Occipital lobe (tissue), 2 donors: ENCODE data around the gene GPLD1. TPM values are rescaled to one million over a fixed set of nuclear protein-coding genes. Genes with fewer than 3 reads are reported as not detected.

ENCODE experiments used
- DNase-seq: peaks from one replicate; lab custom pipeline; 2025; lab: John Stamatoyannopoulos, UW
- total RNA-seq: library from RNA; depleted of rRNA; stranded (reverse); fragments of >200 nt; gene quantifications from one replicate; pipeline ENCODE4 v1.2.3, GENCODE V29; 2014

GPLD1 gene
- total RNA-seq, 1 donor from 2014 or later = 12.6 TPM

- DNase-seq = no peak
Observed at GRCh38 chr6:24501374-24501773, 12.0 kb upstream of the GPLD1 start.

DNA sequence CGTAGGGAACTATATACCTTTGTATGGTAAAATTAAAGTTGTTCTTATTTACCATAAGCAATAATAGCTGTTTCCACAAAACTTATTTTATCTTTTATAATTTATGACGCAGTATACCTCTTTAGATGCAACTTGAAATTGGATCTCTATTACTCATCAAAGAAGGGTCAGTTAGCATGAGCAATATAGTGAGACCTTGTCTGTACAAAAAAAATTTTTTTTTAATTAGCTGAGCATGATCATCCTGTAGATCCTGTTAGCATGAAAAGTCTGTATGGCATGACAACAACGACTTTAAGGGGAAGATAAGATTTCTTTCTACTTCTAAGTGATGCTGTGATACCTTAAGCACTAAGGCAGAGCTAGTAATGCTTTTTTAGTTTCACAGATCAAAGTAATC, 11.3 kb upstream of the GPLD1 start:
- no peak for DNase-seq

- no peak for DNase-seq
Observed at GRCh38 chr6:24497254-24497970, 8.0 kb upstream of the GPLD1 start.

DNA sequence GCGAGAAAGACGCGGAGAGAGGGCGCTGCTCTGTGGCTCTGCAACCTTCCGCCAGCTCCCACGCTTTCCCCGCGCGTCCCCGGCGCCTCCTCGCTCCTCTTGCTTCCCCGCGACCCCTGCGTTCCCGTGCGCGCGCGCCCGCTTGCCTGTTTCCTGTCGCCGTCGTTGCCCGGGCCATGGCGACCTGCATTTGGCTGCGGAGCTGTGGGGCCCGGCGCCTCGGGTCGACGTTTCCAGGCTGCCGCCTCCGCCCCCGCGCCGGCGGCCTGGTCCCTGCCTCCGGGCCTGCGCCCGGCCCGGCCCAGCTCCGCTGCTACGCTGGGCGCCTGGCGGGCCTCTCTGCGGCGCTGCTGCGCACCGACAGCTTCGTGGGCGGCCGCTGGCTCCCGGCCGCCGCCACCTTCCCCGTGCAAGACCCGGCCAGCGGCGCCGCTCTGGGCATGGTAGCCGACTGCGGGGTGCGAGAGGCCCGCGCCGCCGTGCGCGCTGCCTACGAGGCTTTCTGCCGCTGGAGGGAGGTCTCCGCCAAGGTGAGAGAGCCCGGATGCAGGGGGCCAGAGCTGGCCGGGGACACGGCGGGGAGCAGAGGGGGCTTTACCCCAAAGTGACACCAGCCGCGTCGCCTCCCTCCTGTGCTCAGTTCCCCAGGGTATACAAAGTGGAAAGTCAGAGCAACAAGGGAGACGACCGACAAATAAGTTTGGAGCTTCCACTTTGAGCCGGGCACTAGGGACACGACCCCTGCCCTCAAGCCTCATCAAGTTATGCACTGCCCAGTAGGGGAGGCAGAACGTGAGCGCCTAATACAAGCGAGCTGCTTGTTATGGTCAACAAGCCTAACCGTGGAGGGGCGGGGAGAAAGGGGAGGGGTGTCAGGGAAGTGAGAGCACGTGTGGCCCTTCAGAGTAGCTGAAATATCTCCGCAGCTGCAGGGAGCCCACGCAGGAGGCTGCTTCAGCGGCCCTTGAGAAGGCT, 5.7 kb upstream of the GPLD1 start, which contains the start of gene ALDH5A1:
Gene ALDH5A1, plus strand, starts transcription at position 149 of the 975 bp plus-strand sequence. Its CDS starts 28 bp downstream, at position 177.
- DNase-seq = peak; percentile 61

GRCh38 chr6:24493945-24494820, 4.8 kb upstream of the GPLD1 start:
- DNase-seq = no peak

- no peak for DNase-seq
Observed at GRCh38 chr6:24492475-24492874, 3.1 kb upstream of the GPLD1 start.

DNA sequence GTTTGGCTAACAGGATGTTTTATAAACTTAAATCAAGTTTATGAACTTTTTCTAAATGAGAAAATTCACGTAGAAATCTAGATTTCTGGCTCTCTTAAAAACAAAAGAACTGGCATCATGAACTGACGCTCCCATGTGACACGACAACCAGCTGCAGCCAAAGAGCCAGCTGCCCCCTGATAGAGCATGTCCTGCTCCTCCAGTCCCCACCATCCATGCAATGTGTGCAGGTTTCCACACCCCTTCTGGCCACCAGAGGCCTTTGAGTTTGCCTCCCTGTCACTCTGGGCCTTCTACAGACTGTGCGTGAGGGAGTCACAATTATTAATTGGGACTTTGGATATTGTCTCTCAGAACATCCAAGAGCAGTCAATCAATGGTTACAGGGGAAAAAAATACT, 1.6 kb upstream of the GPLD1 start:
- DNase-seq = no peak

GRCh38 chr6:24489881-24490280, 503 bp upstream of the GPLD1 start:
- no peak for DNase-seq

DNA sequence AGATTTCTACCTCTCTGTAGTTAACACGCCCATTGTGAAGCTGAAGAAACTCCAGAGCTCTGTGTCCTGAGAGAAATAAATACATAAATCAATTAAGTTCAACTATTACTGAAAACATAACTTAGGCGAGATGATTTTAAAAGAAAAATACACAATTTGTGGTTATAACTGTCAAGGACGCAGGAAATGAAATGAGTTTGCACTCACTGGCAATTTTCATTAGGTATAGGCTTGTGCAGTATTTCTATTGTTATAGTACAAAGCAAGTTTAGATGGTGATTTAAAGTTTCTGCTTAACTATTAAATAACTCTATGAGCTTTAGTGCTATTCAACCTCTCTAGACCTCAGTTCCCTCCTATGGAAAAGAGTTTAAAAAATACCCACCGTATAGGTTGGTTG, 3.3 kb downstream of the GPLD1 start:
- no peak for DNase-seq

DNA sequence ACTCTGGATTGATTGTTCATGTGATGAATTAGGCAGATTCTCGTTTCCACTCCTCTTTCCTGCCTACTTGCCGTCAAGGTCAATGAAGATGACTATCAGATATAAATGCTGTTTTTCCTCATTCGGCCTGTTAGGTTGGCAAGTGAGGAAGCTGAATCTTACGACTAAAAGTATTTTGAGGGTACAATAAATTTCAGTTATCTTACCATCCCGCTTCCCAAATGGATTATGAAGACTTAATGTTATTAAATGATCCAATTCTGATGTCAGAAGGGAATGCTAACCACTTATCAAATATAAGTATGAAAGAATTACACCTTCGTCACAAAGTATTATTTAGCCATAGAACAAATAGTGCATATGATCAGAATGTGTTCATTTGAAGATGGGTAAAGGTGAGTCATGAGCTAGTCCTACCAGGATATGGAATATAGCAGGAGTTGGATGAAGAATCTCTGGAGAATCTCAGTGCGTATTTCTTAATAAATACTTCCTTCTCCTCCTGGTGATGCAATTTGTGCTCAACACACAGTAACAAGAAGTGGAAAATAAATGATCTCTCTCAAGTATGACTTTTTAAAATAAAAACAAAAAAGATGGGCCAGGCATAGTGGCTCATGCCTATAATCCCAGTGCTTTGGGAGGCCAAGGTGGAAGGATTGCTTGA, 4.6 kb downstream of the GPLD1 start:
- no peak for DNase-seq

GRCh38 chr6:24481449-24481848, 7.9 kb downstream of the GPLD1 start:
- DNase-seq = no peak

DNA sequence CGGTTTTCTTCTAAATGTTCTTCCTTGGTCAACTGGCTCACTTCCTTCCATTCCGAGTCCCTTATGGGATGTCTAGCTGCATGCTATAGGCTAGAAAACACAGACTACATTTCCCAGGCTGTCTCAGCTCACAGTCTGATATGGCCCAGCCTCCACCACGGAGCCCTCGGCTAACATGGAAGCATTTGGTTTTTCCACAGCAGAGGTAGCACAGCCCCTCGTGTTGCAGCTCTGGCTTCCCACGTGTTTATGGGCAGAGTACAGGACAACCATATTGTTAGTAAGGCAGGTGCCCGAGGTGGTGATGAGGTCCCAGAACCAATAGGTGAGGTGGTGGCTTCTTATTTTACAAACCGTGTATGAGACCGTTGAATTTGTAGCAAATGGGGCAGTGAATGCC, 8.7 kb downstream of the GPLD1 start:
- DNase-seq = no peak

GRCh38 chr6:24478903-24479302, 10.5 kb downstream of the GPLD1 start:
- DNase-seq = no peak

DNA sequence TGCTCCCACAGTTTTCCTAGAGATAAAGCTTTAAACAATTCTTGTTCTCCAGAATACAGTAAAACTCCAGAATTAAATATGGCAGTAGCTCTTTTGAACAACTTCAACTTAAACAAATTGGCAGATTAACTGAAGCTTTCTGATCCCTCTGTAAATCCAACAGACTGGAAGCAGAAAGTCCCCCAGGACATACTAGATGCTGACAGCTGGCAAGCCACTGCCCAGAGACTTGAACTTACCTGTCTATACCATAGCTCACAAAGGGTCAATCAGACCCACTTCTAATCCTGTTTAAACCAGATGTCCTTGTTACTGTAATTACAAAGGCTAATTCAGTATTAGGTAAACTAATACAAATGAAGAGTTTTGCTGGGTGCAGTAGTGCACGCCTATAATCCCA, 12.3 kb downstream of the GPLD1 start:
- DNase-seq = no peak

DNA sequence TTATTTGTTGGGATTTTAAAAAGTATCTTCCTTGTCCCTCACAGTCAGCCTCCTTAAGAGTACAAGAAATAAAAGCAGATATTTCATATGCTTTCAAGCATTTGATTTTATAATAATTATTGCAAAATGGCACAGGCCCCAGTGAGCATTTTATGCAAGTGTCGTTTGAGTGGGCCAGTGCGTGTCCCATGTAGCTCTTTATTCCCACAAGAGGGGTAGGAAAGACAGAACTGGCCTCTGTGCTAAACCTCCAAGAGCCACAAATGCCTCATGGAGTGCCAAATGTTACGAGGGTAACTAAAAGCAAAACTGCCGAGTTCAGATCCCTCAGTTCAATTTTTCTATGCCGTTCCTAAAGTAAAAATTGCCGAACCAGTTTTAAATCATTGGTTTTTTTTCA, 12.7 kb downstream of the GPLD1 start:
- no peak for DNase-seq

- no peak for DNase-seq
Observed at GRCh38 chr6:24472181-24472580, 17.2 kb downstream of the GPLD1 start.

GRCh38 chr6:24469811-24470210, 19.6 kb downstream of the GPLD1 start:
- DNase-seq = no peak

- DNase-seq = no peak
Observed at GRCh38 chr6:24464253-24465038, 24.9 kb downstream of the GPLD1 start.

DNA sequence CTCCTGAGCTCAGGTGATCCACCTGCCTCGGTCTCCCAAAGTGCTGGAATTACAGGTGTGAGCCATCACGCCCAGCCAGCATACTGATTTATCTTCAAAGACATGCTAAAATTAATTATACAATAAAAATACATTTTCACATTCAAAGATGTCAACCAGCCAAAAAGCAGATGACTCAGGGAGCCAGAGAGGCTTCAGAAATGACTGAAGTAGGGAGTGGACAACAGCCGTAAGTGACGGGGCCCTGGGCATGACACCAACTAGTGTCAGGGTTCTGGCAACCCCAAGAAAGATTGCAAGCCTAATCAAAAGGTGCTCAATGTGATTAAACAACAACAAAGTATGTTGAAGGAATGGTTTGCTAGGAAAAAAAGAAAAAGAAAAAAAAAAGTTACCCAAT, 28.4 kb downstream of the GPLD1 start:
- DNase-seq = no peak

DNA sequence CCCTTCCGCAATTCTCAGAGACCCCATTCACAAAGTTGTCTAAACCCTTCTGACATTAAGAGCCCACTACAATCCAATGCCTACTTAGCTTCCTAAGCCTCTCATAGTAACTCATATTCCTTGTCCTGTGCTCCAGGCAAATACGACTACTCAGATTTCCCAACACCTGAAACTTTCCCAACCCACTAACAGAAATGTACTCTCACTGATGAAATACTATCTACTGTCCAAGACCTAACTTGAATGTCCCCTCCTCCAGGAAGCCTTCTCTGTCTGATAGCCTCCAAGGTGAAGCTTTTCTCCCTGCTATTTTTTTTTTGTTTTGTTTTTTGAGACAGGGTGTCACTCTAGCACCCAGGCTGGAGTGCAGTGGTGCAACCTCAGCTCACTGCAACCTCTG, 30.4 kb downstream of the GPLD1 start:
- DNase-seq = no peak
